ENCODE data around the gene ZNF618.

ZNF618 gene

GRCh38 chr9:113947941-113948340 lies 71.8 kb downstream of the ZNF618 start:
- TF ChIP-seq CTCF (IDR thresholded peaks at IDR 0.05): no peak

GRCh38 chr9:113948891-113949570 lies 72.9 kb downstream of the ZNF618 start:
- no peak for TF ChIP-seq CTCF (IDR thresholded peaks at IDR 0.05)

- TF ChIP-seq CTCF (IDR thresholded peaks at IDR 0.05): no peak
Measured at GRCh38 chr9:113949571-113950078, 73.5 kb downstream of the ZNF618 start.

- TF ChIP-seq CTCF (IDR thresholded peaks at IDR 0.05): no peak
Measured at GRCh38 chr9:113950195-113951031, 74.3 kb downstream of the ZNF618 start.

- no peak for TF ChIP-seq CTCF (IDR thresholded peaks at IDR 0.05)
Measured at GRCh38 chr9:113951032-113951372, 74.9 kb downstream of the ZNF618 start.

GRCh38 chr9:113952676-113953075 lies 76.6 kb downstream of the ZNF618 start:
- no peak for TF ChIP-seq CTCF (IDR thresholded peaks at IDR 0.05)

GRCh38 chr9:113953531-113953930 lies 77.4 kb downstream of the ZNF618 start:
- TF ChIP-seq CTCF (IDR thresholded peaks at IDR 0.05): no peak

Data from LNCAP (cell line).